Measurements from ENCODE around the gene SH3RF3.

DNA sequence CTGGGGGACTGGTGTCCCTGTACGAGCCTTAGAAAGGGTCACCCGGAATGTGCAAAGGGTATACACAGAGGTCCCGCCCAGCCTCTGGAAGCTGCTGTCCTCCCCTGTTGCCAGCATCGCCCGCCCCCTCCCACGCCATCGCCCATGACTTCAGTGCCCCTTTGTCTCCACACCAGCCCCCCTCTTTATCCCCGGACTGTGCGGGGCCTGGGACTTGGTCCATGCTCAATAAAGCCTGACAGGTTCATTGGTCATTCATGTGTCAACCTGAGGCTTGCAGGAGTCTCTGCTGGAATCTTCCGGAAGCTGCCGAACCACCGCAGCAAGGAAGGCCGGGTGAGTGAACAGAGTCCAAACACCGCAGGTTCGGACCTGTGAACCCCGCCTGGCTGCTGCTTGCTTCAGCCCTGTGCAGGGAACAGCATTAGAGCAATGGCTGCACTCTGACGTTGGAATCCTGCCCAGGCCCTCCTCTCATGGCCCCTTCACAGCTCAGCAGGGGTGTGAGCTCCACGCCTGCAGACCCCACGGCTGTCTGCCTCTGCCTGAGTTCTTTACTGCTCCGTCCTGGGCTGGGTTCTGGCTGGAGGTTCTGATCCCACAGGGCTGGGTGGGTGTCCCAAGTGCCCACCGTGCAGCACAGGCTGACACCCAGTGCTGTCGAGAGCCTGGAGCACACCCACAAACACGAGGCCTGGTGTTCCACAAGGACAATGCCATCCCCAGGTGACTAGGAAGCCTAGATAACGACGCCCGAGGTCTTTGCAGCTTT is 388.3 kb downstream of the SH3RF3 start:
- no peak for TF ChIP-seq GABPA (IDR thresholded peaks at IDR 0.05; ENCODE audit: low read depth)
- TF ChIP-seq EP300 (IDR thresholded peaks at IDR 0.05; ENCODE audit: borderline replicate concordance in 1 of 2, low read depth in 1 of 2, low read length in 1 of 2): no peak
- no peak for TF ChIP-seq POLR2AphosphoS5 (IDR thresholded peaks at IDR 0.05; ENCODE audit: low read depth, low read length)
- TF ChIP-seq, protein P1, sequence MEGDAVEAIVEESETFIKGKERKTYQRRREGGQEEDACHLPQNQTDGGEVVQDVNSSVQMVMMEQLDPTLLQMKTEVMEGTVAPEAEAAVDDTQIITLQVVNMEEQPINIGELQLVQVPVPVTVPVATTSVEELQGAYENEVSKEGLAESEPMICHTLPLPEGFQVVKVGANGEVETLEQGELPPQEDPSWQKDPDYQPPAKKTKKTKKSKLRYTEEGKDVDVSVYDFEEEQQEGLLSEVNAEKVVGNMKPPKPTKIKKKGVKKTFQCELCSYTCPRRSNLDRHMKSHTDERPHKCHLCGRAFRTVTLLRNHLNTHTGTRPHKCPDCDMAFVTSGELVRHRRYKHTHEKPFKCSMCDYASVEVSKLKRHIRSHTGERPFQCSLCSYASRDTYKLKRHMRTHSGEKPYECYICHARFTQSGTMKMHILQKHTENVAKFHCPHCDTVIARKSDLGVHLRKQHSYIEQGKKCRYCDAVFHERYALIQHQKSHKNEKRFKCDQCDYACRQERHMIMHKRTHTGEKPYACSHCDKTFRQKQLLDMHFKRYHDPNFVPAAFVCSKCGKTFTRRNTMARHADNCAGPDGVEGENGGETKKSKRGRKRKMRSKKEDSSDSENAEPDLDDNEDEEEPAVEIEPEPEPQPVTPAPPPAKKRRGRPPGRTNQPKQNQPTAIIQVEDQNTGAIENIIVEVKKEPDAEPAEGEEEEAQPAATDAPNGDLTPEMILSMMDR (IDR thresholded peaks at IDR 0.05): no peak
- TF ChIP-seq SMC3 (IDR thresholded peaks at IDR 0.05; ENCODE audit: low read depth, low read length): no peak
- TF ChIP-seq TAF1 (IDR thresholded peaks at IDR 0.05; ENCODE audit: borderline replicate concordance, low read depth, low read length): no peak
- TF ChIP-seq, protein P2, sequence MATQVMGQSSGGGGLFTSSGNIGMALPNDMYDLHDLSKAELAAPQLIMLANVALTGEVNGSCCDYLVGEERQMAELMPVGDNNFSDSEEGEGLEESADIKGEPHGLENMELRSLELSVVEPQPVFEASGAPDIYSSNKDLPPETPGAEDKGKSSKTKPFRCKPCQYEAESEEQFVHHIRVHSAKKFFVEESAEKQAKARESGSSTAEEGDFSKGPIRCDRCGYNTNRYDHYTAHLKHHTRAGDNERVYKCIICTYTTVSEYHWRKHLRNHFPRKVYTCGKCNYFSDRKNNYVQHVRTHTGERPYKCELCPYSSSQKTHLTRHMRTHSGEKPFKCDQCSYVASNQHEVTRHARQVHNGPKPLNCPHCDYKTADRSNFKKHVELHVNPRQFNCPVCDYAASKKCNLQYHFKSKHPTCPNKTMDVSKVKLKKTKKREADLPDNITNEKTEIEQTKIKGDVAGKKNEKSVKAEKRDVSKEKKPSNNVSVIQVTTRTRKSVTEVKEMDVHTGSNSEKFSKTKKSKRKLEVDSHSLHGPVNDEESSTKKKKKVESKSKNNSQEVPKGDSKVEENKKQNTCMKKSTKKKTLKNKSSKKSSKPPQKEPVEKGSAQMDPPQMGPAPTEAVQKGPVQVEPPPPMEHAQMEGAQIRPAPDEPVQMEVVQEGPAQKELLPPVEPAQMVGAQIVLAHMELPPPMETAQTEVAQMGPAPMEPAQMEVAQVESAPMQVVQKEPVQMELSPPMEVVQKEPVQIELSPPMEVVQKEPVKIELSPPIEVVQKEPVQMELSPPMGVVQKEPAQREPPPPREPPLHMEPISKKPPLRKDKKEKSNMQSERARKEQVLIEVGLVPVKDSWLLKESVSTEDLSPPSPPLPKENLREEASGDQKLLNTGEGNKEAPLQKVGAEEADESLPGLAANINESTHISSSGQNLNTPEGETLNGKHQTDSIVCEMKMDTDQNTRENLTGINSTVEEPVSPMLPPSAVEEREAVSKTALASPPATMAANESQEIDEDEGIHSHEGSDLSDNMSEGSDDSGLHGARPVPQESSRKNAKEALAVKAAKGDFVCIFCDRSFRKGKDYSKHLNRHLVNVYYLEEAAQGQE (IDR thresholded peaks at IDR 0.05; ENCODE audit: low read depth, low read length): no peak
- TF ChIP-seq SIN3A (IDR thresholded peaks at IDR 0.05; ENCODE audit: borderline replicate concordance, low read depth, low read length): no peak
- no peak for TF ChIP-seq EZH2phosphoT487 (IDR thresholded peaks at IDR 0.05; ENCODE audit: borderline replicate concordance, low read depth)
- TF ChIP-seq, protein P3, sequence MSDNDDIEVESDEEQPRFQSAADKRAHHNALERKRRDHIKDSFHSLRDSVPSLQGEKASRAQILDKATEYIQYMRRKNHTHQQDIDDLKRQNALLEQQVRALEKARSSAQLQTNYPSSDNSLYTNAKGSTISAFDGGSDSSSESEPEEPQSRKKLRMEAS (IDR thresholded peaks at IDR 0.05; ENCODE audit: low read depth): no peak
- TF ChIP-seq RCOR1 (IDR thresholded peaks at IDR 0.05; ENCODE audit: low read length): no peak
- no peak for TF ChIP-seq NFIC (IDR thresholded peaks at IDR 0.05; ENCODE audit: borderline replicate concordance)
- no peak for TF ChIP-seq FOSL2 (IDR thresholded peaks at IDR 0.05; ENCODE audit: borderline replicate concordance, low read depth)

Data from SK-N-SH (cell line).